ENCODE data around the gene MAN2C1.

DNA sequence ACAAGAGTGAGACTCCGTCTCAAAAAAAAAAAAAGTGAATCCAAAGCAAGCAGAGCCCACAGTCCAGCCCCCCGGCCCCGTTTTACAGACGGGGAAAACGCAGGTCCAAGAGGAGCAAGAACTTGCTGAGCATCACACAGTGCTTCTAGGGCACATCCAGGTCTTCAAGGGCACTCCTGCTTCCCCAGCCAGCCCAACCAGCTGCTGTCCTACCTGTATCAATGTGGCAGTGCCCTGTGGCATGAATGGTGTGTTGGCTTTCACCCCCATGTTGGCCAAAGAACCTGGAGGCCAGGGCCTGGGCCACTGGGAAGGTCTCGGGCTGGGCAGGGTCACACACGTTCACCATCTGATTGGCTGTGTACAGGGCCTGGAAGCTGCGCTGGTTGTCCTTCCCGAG is 4.6 kb downstream of the MAN2C1 start:
- TF ChIP-seq ZSCAN18 (tag by site-specific recombination; IDR thresholded peaks at IDR 0.05) (no peak), ZNF184 (tag by site-specific recombination; IDR thresholded peaks at IDR 0.05) (no peak), ZNF621 (tag by site-specific recombination; IDR thresholded peaks at IDR 0.05) (no peak), ZBTB44 (tag by site-specific recombination; IDR thresholded peaks at IDR 0.05) (no peak), ZNF292 (tag by site-specific recombination; IDR thresholded peaks at IDR 0.05; ENCODE audit: borderline replicate concordance, low read depth) (no peak), IKZF3 (tag by site-specific recombination; IDR thresholded peaks at IDR 0.05) (no peak), KLF7 (tag by site-specific recombination; IDR thresholded peaks at IDR 0.05; ENCODE audit: borderline replicate concordance) (no peak)
- TF ChIP-seq, protein P1, sequence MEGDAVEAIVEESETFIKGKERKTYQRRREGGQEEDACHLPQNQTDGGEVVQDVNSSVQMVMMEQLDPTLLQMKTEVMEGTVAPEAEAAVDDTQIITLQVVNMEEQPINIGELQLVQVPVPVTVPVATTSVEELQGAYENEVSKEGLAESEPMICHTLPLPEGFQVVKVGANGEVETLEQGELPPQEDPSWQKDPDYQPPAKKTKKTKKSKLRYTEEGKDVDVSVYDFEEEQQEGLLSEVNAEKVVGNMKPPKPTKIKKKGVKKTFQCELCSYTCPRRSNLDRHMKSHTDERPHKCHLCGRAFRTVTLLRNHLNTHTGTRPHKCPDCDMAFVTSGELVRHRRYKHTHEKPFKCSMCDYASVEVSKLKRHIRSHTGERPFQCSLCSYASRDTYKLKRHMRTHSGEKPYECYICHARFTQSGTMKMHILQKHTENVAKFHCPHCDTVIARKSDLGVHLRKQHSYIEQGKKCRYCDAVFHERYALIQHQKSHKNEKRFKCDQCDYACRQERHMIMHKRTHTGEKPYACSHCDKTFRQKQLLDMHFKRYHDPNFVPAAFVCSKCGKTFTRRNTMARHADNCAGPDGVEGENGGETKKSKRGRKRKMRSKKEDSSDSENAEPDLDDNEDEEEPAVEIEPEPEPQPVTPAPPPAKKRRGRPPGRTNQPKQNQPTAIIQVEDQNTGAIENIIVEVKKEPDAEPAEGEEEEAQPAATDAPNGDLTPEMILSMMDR (tag by site-specific recombination; IDR thresholded peaks at IDR 0.05): no peak
- TF ChIP-seq, protein P2, sequence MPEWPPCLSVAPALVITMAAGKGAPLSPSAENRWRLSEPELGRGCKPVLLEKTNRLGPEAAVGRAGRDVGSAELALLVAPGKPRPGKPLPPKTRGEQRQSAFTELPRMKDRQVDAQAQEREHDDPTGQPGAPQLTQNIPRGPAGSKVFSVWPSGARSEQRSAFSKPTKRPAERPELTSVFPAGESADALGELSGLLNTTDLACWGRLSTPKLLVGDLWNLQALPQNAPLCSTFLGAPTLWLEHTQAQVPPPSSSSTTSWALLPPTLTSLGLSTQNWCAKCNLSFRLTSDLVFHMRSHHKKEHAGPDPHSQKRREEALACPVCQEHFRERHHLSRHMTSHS (tag by site-specific recombination; IDR thresholded peaks at IDR 0.05): no peak
